IPS DF 4.7 (cell line): ENCODE measurements around the gene PRKCE.

Experiments used
- DNase-seq: peaks from one replicate; pipeline ENCODE4 v3.0.0-alpha.2; 2013; ENCODE audit warnings: low spot score; ENCODE audit errors: extremely low read depth

PRKCE gene

DNA sequence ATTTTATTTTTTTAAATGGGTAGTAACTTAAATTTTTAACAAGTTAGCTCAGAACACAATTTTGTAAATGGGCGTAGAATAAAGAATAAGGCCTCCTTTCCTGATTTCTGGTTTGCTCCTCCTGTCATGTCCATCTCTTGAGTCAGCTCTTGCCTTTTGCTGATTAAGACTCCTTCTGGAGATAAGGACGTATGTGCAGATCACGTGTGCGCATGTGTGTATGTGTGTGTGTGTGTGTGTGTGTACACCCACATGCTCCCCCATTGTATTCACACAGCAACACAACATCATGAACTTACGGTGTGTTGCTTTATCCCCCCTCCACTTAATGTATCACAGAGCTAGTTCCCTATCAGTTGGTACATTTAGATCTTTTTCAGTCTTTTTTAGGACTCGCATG is 182.9 kb downstream of the PRKCE start:
- DNase-seq, result no peak

DNA sequence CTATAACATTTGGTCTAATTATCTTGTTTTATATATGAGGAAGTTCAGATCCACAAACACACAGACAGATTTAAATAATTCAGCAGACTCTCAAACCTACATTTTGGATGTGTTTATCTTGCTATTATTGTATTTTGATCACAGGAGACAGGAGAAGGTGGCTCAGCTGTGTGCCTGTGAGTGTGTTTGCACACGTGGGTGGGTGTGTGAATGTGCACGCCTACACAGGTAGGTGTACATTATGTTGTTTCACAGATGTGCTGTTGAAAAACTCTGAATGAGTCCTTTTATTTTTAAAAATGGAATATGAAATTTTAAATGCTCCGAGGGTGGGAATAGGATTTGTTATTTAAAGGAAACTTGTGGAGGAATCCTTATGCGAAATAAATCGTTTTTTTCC is 183.4 kb downstream of the PRKCE start:
- no peak for DNase-seq

- no peak for DNase-seq
Measured at GRCh38 chr2:45836316-45836715, 184.8 kb downstream of the PRKCE start.

- DNase-seq, result no peak
Measured at GRCh38 chr2:45836740-45837139, 185.3 kb downstream of the PRKCE start.

GRCh38 chr2:45837812-45838341 is 186.4 kb downstream of the PRKCE start:
- no peak for DNase-seq

DNA sequence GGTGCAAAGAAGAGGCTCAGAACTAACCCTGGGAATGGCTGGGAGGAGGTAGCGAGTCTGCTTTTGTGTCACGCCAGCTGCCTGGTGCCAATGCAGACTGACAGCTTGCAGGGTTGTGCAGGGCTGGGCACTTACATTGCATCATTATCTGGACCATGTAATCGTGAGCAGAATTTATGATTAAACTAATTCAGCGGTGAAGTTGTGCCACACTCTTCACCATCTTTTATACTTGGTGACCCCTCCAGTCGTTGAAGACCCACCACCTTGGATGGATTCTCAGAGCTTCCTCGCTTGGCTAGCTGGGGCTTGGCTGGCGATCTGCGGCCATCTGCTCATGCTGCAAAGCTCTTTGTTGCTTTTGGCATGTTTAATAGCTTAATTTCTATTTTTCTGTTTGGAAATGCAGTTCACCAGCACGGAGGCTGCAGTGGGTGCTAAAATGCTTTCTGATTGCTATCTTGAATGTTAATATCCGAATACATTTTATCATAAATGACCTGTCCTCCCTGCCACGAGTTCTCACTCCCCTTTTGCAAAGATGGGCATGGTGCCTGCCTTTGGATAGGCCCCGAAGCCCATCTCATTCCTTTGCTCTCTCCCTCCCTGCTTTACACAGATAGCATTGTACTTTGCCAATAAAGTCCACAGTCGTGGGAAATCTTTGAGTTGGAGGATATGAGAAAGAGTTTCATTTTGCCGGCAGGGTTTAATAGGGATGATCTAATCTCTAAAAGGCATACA is 188.2 kb downstream of the PRKCE start:
- no peak for DNase-seq

DNA sequence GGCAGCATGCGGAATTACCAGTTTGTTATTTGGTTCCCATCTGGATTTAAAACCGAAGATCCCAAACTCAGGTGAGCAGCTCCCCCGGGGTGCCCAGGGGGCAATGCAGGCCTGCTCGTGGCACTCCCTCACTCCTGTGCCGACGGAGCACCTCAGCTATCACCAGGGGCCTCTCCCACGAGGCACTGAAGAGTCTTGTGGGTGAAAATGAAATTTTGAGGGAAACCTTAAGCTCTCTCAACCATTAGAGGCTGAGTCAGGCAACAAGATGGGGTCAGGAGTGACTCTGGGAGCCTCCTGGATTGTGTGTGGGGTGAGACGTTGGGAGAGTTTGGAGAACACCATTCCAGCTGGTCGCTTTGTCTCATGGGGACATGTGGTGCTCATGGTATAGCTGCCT is 189.0 kb downstream of the PRKCE start:
- no peak for DNase-seq

- DNase-seq, result no peak
Measured at GRCh38 chr2:45841752-45842407, 190.4 kb downstream of the PRKCE start.

- no peak for DNase-seq
Measured at GRCh38 chr2:45843136-45843535, 191.7 kb downstream of the PRKCE start.

DNA sequence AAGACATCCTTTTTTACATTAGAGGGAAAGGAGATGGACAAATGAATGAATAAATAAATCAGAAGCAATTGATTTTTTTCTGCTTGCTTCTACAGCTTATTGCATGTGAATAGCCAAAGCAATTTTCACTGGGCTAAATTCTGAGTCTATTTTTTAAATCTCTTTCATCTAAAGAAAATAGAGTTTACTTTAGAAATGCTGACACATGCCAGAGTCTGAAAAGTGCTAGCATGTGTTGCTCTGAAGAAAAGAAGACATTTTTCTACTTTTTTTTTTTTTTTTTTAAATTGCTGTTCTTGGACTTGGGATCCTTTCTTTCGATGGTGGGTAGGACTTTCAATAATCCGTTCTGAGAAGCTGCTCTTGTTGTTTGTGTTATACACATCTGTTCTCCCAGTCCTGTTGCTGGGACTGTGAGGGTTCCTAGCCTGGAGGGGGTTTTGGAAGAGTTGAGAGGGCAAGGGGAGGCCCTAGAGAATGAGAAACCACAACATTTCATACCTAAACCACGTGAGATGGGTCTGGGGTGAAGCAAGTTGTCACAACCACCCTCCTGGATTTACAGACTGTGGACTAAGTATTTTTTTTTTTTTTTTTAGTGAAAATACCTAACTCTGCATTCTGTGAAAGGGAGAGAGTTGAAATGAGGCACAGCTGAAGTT is 193.5 kb downstream of the PRKCE start:
- no peak for DNase-seq

DNA sequence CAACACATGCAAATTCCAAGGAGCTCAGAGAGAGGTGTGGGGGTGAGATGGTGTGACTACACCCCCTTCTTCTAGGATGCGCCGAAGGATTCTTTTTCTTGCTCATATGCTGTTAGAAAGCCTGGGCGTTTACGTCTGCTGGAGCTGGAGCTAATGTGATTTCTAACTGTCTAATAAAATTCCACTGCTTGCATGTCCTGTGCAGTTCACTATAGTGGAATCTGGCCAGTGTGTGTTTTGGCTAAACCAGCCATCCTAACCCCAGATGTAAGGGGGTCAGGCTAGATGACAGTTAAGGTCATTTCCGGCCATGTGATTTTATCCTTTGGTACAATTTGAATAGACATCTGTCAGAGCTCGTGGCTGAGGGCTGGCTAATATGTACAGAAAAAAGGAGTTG is 194.1 kb downstream of the PRKCE start:
- DNase-seq, result no peak

DNA sequence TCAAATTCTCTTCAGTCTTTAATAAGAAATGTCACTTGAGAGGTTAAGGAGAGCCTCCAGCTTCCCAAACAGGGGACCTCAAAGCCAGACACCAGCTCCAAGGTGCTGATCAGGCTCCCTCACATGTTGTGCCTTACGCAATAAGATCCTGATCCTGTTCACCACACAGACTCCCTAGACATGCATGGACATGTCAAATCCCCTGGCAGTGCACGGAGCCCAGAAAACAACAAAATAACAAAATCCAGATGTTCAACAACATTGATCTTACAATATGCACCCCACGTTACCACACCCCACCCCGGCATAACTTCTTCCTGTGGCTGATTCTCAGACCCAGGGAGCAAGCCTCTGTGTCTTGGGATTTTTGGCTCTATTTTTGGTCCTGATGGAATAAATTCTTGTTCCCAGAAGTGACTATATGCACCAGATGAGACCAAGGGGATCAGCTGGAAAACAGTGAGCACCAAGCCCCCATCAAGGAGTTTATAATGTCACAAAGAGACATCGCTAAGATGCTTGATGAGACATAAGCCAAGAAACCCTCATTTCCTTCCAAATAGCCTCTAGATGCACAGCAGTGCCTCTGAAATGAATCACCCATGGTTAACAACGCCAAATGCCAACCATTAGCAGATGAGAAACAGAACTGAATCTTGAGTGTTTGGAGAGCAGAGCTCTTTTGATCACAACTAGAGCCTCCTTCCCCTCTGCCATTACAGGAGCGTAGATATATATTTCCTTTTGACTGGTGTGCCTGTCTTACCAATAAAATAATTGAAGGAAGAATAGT is 198.2 kb downstream of the PRKCE start:
- DNase-seq, result no peak

DNA sequence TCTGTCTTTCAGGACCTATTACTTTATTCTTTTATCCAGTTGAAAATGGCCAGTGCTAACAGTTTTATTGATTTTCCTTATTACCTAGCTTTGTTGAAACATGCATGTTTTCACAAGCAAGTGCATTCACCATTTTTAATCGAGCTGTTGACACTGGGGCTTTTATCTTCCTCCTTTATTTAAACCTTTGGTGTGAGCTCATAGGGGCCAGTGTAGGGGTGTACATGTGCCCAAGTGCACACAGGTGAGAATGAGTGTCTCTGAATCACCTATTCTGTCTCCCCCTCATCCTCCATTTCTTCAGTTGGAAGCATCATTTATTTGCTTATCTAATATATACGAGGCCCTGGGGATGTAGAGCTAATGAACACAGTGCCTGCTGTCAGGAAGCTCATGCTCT is 199.1 kb downstream of the PRKCE start:
- no peak for DNase-seq

- no peak for DNase-seq
Measured at GRCh38 chr2:45851111-45851510, 199.6 kb downstream of the PRKCE start.

GRCh38 chr2:45851576-45852304 is 200.3 kb downstream of the PRKCE start:
- no peak for DNase-seq

DNA sequence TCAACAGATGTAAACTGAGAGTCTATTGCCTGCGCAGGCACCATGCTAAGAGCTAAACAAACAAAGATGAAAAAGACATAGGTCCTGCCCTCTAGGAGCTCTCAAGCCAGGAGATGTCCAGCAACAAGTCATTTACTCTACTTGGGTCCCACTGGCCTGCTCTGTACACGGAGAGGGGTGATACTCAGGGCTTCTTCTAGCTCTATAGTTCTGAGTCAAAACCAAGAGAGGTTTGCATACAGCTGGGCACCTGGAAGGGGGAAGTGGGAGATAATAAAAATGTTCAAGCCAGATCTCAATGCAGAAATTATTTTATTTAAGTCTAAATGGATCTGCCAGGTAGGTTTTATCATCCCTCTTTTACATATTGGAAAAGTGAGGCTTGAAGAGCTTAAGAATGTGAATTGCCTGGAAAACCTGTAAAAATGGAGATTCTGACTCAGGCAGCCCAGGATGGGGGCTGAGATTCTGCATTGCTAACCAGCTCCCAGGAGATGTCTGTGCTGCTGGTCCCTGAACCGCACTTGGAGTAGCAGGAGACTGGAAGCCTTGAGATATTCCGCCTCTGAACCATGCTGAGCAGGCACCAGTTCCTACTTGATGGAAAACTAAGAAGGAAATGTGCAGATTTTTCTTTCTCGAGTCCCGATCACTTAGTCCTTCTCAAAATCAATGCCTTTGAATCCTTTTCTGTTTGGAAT is 201.1 kb downstream of the PRKCE start:
- no peak for DNase-seq

DNA sequence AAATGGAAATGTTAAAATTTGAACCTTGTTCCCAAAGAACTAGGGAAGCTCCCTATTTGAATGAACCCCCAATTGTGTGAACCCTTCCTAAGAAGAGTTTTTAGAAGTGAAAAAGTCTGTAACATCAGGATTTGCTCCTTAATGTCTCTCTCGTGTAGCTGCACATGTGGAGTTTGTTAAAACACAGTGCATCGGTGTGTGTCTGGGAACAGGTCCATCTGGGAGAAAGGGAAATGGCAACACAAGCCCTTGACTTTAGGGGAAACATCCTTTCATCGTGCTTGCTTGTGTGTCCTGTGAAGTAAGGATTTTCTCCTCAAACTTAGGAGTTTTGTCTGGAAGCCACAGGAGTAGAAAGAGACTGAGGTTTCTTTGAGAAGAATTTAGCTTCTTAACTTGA is 203.9 kb downstream of the PRKCE start:
- no peak for DNase-seq

GRCh38 chr2:45856391-45857274 is 205.2 kb downstream of the PRKCE start:
- no peak for DNase-seq

DNA sequence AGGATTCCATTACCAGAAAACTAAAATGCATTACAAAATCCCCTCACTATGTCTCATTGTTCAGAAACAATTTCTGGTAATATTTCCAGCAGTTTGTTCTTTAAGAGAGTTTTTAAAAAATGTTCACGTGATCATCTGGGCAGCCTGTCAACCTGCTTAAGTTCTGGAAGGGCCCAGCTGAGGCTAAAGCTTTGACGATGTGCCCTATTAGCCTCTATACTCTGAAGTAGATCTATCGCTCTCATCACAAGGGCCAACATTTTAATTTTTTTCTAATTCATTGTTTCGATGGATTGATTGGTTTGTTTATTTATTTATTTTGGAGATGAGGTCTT is 205.8 kb downstream of the PRKCE start:
- no peak for DNase-seq
